GM18505 (cell line): ENCODE data around the gene A2M.

Source experiments
- ATAC-seq: cut with Tn5 transposase; IDR thresholded peaks from one replicate; pipeline ENCODE4 v1.9.1; 2021; ENCODE audit not compliant: unreplicated experiment
- POLR2A ChIP-seq: IDR thresholded peaks from 4 replicates; pipeline ENCODE4 v1.6.1; 2011; ENCODE audit warnings: borderline replicate concordance; ENCODE audit not compliant: insufficient read depth, insufficient read length; ENCODE audit errors: extremely low read depth

The A2M gene

DNA sequence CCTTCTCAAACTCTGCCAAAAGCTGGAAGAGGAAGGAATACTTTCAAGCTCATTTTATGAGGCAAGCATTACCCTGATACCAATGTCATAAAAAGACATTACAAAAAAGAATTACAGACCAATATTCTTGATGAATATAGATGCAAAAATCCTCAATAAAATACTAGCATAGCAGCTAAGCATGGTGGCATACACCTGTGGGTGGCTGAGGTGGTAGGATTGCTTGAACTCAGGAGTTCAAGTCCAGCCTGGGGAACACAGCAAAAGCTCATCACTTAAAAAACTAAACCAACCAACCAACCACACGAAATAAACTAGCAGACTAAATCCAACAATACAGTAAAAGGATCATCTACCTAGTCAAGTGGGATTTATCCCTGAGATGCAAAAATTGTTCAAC is 29.6 kb downstream of the A2M start:
- no peak for ATAC-seq
- no peak for TF ChIP-seq POLR2A

DNA sequence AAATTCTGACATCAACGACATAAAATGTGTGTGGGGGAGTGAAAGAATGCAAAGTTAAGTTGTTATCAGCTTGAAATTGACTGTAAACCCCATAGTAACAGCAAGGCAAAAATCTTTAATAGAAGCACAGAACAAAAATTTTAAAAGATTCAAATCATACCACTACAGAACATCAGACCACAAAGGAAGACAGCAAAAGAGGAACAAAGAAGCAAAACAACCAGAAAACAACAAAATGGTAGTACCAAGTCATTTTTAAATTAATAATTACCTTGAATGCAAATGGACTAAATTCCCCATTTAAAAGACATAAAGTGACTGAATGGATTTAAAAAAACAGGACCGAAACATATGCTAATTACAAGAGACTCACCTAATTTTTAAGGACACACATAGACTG is 31.3 kb downstream of the A2M start:
- ATAC-seq, result no peak
- TF ChIP-seq POLR2A, result no peak

DNA sequence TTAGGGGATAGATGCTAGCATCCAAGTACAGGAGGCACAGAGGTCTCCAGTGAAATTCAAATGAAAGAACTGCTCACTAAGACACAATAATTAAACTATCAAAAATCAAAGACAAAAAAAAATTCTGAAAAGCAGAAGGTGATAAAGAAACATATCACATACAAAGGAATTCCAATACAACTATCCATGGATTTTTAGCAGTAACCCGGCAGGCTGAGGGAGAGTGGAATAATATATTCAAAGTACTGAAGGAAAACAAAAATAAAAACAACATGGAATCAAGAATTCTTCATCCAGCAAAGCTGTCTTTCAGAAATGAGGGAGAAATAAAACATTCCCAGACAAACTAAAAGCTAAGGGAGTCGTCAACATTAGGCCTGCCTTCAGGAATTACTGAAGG is 31.9 kb downstream of the A2M start:
- ATAC-seq, result no peak
- TF ChIP-seq POLR2A, result no peak

DNA sequence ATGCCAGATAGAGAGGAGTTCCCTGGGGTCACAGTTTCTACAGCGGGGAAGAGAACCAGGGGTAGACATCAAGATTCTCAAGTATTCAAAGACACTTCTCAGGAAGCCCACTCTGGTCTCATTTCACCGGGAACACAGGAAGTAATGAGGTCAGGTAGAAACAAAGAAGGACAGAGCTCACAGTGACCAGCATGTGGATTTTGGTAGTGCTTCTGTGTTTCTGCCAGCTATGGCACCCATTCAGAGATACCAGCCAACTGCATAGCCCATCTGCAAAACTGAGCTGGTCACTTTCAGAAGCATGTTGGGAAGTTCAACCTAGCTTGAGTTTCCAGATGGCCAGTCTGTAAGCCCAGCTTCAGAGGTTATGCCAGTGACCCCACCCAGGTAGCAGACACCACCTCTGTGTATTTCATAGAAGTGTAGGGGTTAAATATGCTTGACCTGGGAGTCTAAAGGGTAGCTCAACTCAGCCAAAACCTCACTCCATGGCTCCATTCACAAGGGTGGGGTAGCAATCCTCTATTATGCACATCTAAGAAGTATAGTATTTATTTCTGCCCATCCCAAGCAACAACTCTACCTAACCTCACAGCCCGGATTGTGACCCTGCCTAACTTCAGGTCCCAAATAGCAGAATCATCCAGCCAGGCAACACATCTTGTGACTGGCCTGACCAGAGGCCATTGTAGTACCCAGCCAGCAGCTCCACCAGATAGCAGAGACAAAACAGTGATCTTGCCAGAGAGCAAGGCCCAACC is 33.9 kb downstream of the A2M start:
- ATAC-seq, result no peak
- TF ChIP-seq POLR2A, result no peak

DNA sequence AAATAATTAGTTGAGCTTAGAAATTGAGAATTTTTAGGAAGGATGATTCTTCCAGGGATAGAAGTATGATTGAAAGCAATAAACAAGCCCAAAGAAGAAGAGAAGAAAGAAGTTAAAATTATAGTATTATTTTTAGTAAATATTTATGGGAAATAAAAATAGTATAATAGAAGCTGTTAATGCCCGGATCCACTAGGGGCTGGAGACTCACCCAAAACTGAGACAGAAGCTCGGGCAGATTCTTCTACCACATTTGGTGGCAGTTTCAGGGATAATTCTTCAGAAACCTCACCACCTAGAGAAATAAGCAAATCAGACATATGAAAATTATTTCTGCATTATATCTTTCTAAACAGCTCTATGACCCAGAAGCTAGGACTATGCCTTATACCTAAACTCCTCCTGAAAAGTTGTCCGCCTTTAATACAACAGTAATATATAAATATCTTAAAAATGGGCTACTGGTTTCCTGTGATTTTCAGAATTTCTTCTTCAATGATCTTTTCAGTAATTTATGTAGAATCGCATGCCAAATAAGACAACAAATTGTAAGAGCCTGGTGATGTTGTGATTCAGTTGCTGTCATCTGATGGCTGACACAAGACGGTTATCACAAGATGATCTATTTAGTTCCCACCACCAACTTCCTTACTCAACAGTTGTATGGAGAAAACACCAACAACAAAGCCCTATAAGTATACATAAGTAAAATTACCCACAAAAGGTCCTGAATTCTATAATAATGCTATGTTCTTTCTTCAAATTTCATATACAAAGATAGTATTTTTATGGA is 35.6 kb downstream of the A2M start:
- no peak for TF ChIP-seq POLR2A
- no peak for ATAC-seq

DNA sequence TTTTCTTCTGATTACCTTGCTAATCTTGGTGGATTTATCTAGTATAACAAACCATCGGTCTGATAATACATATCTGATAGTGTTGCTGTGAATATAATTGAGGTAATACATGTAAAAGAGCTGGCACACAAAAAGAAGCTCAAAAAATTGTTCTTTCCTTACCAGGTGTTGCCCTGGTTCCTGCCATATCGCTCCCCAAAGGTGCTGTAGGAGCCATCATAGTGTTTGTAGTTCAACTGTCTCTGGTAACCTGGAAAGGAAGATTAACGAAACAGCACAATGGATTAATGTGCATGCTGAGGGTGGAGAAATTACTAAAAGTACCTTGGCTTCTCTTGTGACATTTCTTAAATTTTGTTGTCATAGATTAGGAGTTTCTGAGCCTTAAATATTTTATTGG is 36.6 kb downstream of the A2M start:
- no peak for ATAC-seq
- TF ChIP-seq POLR2A, result no peak

DNA sequence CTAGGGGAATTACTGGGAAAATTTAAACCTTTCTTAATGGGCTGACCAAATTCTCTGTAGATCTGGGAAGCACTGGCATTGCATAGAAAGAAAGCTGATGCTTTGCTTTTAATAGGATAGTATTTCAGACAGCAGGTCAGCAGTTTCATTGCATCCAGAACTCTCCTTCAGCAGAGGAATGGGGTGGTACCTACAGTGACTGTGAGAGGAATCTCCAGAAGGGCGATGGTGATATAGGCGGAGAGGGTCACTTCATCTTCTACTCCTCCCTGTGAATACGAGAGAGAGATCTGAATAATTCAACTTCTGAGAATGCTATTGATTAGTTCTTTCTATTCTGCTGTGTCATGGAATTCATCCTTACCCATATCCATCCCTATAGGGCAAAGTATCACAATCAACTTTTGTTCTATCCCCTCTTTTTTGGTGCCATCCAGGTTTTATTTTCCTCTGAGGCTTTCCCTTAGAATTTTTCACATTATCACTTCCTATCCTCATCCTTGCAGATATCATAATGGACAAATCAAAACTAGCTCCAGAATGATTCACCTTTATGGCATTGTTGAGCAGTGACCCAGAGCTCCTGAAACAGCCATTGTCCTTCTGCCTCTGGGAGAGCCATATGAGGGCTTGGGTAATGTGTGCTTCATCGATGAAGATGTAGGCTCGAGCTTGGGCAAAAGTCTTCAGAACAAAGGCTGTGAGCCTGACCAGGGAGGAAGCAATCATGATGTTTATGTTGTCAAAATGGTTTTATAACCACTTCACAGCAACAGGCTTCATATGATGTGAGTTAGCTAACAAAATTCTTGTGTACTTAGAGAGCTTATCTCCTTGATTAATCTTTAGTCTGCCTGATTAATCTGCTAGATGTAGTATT is 38.3 kb downstream of the A2M start:
- no peak for ATAC-seq
- TF ChIP-seq POLR2A, result no peak

DNA sequence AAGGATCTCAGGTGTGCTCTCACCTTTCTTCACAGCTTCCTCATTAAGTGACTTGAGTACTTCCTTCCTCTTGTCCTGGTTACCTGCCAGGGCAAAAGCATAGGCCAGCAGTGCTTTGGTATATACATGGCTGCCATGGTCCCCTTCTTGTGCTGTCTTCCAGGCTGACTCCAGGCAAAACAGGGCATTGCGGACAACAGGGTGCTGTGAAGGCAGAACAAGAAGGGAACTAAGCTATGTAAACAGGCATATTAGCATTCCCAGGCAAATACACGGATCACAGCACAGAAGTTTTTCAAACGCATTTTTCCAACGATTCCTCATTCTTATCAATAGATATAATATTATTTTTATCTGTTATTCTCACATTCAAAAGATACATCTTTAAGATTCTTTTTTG is 39.0 kb downstream of the A2M start:
- TF ChIP-seq POLR2A, result no peak
- ATAC-seq, result no peak

DNA sequence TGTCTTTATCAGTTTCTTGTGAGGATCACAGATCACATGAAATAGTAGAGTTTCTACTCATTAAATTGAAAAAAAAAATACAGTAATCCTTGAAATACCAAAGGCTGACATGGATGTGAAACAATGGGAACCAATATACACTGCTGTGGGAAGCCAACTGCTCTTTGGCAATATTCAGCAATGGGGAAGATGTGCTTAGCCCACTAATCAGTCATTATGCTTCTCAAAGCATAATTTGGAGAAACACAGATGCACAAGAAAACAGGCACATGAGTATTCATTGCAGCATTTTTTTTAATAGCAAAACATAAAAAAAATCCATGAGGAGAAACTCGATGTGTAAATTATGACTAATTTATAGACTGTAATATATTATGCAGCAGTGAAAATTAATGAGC is 40.6 kb downstream of the A2M start:
- TF ChIP-seq POLR2A, result no peak
- ATAC-seq, result no peak

DNA sequence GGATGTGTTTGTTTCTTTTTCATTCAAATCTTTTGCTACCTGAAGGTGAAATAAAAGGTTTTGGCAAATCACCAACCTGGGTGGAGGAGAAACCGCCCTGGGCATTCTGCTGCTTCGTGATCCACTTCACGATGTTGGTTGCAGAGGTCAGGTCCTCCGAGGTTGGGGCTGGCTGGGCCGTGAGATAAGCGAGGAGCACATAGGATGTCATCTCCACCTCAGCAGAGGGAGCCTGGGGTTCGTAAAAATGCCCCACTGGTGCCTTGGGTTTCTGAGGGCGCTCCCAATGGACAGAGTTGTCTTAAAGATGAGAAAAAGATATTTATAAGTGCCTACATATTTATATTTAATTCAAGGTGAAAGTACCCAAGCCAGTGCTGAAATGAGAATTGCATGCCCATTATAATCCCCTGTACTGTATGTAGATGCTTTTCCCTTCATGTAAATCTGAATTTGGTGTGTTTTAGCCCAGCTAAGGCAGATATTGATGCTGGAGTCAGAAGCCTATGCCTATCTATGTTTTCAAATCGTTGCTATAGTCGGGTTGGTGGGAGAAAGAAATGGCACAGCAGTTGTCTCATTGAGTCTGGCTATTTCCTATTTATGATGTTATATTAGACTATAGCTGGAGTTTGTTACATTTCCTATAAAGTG is 41.1 kb downstream of the A2M start:
- no peak for ATAC-seq
- TF ChIP-seq POLR2A, result no peak

DNA sequence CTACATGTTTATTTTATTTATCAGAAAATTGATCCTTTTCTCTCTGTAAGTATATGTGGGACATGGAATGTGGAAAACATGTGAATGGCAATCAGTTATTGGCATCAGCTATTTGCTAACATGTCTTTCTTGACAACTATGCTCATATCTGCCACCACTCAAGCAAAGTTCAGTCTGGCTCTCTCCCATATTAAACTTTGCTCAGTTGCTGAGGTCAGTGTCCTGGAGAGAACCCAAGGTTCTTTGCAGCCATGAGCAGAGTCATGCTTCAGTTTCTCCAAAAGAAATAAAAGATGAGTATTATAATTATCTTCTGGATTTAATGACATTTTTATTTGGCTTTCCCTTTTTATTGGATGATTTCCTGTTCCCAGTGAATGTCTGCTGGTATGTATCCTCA is 42.6 kb downstream of the A2M start:
- TF ChIP-seq POLR2A, result no peak
- ATAC-seq, result no peak

DNA sequence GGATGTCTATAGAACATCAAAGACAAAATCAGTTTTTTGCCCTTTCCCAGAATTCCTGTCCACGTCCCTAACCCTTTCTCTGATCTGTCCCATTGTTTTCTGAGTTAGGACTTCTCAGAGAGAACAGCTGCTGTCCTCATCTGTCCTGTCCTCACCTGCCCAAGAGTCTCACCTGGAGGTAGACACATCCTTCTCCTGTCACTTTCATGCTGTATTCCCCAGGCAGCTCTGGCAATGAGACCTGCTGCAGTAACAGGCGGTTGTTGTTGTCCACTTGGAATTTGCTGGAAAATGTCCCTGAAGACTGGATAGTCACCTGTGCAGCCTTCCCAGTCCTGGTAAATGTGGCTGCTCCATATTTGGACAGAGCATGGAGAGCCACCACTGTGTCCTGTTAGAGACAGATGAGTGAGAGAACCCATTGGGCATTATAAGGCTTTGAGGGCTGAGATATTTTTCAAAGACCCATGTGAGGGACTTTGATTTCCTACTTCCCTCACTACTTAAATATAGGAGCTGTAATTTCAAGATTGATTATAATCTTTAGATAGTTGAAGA is 43.2 kb downstream of the A2M start:
- TF ChIP-seq POLR2A, result no peak
- no peak for ATAC-seq

DNA sequence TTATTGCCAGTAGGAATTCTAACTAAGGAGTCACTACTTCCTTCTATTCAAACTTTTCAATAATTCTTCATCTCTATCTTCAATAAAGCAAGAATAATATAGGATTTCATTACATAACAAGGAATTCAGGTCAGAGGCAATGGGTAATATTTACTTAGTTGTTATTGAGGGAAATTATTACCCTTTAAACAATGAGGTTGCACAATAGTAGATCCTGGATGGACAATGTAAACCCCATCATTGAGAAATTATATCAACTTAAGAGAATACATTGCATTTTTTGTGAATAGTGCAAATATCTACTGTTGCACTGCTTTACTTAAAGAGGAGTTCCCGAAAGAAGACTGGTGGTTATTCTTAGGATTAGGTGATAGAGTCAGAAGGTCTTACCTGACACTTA is 43.8 kb downstream of the A2M start:
- TF ChIP-seq POLR2A, result no peak
- ATAC-seq, result no peak

DNA sequence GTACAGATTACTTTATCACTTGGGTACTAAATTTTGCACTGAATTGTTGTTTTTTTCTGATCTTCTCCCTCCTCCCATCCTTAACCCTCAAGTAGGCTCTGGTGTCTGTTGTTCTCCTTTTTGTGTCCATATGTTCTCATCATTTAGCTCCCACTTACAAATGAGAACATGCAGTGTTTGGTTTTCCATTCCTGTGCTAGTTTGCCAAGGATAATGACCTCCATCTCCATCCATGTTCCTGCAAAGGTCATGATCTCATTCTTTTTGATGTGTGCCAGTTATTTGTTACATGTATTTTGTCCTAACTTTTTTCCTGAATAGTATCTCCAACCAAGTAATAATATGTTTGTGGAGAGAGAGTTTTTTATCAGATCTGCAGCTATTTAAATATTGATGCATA is 44.2 kb downstream of the A2M start:
- no peak for ATAC-seq
- TF ChIP-seq POLR2A, result no peak

DNA sequence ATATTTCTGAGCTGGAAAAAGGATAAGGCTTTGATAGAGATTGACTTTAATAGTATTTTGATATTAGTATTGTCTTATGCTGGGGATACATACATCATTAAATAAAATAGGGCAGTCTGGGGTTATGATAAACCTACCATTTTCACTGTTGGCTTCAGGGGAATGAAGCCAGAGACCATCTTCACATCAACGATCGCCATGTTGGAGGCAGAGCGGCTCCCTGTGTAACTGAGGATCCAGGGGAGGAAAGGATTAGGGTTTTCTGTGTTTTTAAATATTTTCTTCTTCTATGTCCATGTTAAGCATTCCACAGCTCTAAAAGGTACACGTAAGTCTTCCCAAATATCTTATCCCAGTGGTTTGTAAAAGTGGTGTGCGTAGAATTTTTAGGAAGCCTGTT is 45.4 kb downstream of the A2M start:
- no peak for ATAC-seq
- TF ChIP-seq POLR2A, result no peak
